ENCODE measurements around the gene CDS2.

CDS2 gene

DNA sequence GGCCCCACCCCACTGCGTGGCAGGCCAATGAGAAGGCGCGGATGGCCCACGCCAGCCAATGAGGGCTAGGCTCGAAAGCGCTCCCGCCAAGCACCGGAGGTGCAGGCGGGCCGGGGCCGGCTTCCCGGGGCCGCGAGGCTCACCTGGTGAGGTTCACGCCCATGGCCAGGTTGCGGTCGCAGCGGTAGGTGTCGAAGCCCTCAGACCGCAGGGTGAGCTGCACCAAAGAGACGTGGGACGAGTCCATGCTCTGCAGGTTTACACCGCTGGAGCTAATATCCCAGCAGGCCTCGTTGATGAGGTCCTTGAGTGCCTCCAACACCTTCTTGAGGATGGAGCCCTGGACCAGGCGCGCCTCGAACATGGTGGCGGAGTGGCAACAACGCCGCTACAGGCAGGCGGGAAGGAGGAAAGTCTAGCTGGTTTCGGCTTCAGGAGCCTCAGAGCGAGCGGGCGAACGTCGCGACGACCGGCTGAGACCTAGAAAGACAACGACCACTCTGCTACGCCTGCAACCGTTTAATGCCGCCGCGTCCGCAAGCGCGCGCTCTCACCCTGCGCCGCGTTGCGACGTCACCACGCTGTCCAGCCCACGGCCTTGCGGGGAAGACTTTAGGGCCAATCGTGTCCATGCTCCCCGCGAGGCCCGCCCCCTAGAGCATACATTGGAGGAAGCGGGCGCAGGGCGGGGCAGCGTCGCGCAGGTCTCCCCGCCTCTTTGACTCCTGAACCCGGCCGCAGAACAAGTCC, 7.2 kb upstream of the CDS2 start, which contains the start of gene PCNA:
TSS of gene PCNA (minus strand) at position 524 of the 750 bp plus-strand sequence. CDS start at position 364, 160 bp downstream.
- DNase-seq, result peak; percentile 99

DNA sequence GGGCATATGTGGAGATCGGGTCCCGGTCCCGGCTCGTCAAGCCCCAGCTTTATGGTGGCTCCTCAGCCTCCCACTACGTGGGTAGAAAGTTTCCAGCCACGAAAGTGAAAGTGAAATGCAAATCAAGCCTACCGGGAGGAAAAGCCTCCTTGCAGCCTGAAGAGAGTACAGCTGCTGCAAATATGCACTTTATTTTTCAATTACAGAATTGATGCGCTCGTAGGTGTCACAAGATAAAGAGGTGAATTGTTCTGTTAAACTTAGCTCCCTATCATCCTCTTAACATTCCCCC, 6.7 kb upstream of the CDS2 start:
- DNase-seq, result no peak

DNA sequence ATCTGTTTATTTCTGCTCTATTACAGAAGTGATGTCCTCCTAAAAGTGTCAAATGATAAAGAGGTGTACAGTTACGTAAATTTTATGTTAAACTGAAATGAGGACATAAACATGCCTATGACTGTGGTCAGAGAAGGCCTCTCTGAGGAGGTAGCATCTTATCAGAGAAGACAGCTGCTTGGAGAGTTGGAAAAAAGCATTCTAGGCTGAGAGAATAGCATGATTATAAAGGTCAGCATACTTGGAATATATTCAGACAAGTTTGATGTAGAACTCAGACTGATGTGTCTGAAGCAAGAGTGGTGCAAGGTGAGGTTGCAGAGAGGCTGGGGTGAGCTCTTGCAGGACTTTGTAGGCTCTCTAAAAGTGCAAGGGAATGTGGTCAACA, 3.9 kb upstream of the CDS2 start:
- DNase-seq, result no peak

DNA sequence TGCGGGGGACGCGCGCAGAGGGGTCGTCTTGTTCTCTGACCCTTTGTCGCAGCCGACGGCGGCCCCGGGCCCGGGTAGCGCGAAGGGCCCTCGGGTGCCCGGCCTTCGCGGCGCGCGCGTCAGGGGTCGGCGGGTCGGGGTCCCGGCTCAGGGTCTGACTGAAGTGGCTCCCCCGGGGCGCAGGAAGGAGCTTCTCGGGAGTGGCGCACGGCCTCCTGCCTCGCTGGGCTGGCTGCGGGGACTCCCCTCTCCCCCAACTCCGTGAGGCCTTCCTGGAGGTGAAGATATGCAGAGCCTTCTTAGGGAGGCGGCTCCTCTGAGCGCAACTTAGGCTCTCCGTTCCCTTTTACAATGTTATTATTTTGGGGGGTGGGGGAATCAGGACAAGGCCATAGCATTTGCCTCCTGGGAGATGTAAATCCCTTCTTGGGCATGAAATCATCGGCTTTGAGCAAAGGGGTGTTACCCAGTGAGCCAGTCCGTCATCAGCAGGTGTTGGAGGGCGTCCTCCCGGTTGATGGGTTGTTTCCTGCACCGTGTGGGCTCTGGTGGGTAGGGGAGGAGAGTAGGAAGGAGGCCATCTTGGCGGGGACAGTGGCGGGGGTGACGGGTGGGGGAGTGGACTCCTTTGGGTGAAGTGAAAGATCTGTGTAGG, 523 bp downstream of the CDS2 start:
- peak; percentile 86 for DNase-seq

DNA sequence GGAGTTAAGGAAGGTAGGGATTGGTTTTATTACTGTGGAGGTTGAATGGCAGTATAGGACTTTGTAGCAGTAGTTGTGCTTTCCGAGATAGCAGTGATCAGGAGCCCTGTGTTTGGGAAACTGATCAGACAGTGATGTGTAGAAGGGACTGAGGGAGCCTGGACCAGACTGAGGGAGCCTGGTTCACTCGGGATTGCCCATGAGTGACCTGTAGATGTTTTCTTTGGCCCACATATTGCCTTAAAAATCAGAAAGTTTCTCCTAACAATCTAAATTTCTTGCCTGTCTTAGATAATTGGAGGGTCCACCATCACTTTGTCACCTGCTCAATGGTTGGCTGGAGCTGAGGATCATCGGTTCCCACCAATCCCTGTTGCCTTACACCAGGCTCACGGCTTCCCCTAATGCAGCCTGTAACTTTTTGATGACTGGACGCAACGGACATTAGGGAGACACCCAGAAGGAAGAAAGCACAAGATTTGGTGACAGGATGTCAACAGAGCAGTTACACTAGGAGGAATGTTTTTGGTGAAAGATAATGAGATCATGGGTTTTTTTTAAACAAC, 1.1 kb downstream of the CDS2 start:
- DNase-seq, result no peak

DNA sequence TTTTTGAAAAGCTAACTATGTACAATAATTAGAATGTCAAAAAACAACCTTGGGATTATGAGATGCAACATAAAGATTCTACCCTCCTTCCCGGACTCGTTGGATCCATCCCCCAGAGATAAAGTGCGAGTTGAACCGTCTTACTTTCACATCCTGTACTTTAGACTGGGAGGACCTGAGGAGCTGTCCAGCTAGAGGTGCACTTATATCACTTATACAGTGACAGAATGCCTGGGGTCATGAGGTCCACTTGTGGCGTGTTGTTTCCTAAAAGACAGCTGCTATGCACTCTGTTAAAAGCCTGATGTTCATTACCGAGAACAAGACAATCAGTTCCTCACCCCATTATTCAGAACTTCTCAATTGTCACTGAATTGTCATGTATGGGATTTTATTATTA, 2.1 kb downstream of the CDS2 start:
- no peak for DNase-seq

DNA sequence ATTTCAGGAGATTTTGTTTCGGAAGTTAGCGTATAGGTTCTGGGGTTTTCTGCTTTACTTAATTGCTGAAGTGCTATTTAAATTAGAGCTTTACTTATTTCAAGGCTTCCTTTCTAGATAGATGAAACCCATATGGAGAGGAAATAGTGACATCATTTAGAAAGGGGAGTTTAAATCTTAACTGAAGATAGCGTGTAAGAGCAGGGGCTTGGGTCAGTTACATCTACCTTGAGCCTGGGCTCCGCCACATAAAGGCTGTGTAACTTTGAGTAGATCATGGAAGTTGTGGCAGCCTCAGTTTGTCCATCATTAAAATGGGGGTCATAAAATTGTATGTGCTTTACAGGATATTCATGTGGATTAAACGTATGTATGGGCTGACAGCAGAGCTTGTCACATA, 4.7 kb downstream of the CDS2 start:
- DNase-seq, result no peak

DNA sequence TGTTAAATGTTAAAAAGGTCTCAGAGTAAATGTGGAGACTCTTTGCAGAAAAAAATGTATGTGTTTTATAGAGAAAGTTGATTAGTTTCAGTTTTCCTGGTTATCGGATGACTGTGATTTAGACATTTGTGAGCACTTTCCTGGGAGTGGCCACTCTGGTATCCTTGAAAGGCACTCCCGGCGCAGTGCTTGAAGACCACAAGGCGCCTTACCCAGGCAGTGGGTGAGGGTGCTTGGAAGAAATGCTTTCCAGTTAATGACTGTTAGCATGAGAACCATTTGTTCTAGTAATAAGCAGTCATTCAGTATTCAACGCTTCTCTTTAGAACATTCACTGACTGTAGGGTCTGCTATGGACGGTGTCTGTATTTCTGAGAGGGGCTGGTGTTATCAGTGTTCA, 7.2 kb downstream of the CDS2 start:
- DNase-seq, result no peak

DNA sequence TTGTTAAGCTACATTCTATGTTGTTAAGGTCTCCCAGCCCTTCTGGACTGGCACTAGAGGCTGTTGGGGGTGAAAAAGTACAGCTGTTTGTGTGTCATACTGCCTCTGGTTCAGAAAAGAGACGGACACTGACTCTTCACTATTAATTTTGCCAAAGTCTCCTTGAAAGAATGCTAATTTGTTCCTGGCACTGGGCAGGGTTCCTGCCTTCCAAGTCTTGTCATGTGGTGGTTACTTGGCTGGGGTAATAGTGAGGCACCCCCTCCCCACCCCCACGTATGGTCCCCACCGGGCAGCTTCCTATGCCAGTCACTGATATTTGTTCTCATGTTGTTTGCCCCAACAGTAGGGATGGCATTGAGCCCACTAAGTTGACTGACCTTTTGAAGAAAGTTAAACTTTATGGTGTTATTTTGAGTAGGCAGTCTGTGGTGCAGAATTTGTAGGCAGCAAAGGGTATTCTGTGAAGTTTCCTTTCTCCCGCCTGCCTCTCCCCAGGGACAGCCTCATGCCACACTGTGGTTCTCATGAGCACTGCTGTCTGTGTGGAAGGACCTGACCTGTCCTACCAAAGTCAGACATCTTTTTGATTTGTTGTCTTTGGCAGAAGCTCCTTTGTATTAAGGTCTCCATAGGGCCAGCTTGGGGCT, 8.7 kb downstream of the CDS2 start:
- DNase-seq, result no peak

DNA sequence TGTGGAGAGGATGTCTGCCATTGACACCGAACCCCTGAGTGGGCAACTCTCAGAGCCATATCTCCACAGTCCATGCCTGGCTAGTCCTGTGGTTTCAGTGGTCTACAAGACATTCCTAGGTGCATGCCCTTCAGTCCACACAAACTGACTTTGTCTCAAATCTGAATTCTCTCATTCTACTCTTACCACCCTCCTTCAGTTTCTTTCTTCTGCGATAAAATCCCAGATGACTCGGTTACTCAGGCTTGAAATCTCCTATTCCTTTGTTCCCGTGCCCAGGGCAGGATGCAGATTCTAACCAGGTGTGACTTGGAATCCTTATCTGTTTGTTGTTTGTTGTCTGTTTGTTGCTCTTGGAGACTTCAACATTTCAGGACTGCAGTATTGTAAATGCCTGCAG, 9.3 kb downstream of the CDS2 start:
- DNase-seq, result no peak

DNA sequence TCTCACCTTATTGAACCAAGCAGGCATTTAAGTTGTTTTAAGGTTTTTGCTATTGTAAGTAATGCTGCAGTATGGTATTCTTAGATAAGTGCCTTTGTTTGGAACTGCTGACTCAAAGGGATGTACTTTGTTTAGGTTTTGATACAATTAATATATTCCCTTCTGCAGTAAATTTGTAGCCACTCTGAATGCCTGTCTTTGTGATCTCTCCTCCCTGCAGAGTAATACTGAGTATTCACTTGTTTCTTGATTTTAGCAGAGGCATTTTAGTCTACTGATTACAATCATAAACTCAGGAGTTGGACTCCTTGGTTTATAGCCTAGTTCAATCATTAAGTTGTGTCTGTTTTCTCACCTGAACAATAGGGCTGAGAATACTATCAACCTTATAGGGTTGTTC, 13.4 kb downstream of the CDS2 start:
- DNase-seq, result no peak

DNA sequence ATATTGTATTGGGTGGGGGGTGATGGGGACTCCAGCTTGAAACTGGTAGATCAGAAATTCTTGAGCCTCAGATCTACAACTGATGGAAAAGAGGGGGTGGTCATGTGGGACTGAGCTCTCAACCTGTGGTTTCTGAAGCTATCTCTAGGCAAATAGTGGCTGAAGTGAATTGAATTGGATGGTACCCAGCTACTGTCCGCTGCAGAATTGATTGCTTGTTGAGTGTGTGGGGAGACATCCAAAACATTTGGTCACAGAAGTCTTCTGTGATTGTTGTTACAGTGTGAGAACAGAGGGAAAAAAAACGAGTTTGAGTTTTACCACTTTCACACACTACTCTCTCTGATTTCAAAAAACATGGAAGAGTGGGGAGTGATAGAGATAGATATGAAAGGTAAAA, 14.8 kb downstream of the CDS2 start:
- DNase-seq, result no peak

DNA sequence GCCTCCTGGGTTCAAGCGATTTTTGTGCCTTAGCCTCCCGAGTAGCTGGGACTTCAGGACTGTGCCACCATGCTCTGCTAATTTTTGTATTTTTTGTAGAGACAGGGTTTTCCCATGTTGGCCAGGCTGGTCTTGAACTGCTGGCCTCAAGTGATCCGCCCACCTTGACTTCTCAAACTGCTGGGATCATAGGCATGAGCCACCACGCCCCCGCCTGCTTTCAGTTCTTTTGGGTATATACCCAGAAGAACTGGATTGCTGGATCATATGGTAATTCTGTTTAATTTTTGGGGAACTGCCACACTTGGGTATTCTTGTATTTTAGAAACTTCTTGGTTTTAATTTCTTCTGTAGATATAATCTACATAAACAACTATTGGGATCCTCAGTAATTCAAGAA, 17.0 kb downstream of the CDS2 start:
- no peak for DNase-seq

DNA sequence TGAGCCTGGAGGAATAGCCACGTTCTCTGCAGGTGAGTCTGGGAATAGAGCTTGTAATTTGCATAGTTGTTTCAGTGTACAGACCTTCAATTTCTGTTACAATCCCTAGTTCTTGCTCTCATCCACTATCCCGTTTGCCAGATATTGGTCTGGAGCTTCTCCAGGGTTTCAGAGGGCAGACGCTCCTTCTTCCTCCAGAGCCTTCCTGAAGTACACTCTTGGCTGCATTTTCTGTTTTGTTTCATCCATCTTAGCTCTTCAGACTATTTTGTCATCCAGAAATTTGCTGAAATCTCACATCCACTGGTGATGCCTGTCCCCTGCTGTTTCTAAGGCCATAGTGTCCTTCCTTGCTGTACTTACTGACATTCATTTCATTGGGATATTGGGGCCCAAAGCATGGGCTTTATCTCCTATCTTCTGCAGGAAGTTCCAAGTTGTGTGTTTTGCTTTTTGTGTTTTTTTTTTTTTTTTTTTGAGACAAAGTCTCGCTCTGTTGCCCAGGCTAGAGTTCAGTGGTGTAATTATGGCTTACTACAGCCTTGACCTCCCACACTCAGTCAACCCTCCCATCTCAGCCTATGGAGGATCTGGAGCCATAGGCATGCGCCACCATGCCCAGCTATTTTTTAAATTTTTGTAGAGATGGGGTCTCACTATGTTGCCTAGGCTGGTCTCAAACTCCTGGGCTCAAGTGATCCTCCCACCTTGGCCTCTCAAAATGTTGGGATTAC, 18.7 kb downstream of the CDS2 start:
- no peak for DNase-seq

DNA sequence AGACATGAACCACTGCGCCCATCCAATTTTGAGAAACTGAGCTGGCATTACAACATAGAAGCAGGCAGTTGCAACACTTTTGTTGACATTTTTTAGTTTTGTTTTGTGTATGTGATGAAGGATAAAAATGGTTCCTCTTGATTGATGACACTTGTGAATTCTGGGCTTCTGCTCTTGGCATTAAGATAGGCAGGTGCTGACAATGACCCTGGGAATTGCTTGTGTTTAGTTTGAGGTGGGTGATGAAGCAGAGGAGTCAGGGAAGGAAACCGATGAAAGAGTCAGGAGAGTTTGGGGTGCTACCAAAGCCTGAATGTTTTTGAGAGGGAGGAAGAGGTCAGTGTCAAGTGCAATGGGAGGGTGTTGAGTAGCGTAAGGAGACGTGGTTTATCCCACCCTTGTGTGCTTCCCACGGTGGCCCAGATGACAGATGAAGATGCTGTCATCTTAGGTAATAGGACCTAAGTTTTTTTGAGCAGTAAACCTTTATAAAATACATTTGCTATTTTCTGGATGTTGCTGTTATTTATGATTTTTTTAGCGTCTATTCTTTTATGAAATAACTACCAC, 19.4 kb downstream of the CDS2 start:
- no peak for DNase-seq

DNA sequence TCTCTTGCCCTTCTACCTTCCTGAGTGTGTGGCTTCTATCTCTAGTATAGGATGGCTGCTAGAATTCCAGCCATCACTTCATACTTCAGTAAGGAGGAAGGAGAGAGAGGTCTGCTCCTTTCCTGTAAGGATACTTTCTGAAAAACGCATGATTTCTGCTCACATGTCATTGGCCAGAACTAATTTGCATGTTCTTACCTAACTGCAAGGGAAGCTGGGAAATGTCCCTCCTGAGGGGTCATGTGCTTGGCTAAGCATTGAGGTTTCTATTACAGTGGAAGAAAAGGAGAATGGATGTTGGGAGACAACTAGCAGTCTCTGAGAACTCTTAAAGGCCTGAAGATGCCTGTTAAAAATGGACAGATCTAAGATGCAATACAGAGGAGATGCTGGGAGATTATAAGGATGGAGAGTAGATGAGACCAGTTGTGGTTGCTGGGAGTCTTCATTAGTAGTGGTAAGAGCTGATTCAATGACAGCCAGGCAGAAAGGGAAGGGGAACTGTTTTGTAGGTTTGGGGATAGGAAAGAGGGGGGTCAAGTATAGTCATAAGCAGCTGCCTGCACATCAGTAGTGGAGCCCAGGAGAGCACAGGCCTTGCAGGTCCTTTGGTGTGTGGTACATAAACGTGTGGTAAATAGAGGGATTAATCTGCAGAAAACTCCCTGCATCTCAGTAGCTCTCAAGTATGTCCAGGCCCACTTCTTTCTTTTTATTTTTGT, 20.2 kb downstream of the CDS2 start:
- DNase-seq, result no peak

DNA sequence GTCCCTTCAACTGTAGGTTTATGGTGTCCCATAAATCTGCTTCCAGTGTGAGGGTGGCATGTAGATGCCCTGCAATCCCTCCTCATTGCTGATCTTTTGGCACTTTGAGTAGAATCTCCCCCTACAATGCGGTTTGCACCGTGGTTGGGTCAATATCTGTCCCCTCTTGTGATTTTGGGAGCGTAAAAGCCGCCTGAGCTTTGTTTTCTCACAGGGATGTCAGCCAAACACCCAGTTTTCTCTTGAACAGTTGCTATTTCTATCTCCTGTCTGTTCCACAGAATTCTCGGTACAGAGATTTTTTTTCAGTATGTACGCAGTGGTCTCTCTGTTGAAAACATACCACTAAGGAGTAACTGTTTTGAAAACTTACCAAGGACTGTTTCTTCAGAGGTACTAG, 21.8 kb downstream of the CDS2 start:
- no peak for DNase-seq

DNA sequence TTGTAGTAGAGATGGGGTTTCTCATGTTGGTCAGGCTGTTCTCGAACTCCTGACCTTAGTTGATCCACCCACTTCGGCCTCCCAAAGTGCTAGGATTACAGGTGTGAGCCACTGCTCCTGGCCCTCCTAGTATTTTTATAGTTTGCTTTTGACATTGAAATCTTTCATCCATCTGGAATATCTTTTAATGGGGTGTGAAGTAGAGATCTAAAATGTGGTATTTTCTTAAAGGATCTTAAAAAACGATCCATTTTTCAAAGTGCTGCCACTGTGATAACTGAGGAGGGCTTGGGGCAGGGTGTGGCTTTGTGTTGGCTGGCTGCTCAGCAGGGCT, 23.1 kb downstream of the CDS2 start:
- no peak for DNase-seq

DNA sequence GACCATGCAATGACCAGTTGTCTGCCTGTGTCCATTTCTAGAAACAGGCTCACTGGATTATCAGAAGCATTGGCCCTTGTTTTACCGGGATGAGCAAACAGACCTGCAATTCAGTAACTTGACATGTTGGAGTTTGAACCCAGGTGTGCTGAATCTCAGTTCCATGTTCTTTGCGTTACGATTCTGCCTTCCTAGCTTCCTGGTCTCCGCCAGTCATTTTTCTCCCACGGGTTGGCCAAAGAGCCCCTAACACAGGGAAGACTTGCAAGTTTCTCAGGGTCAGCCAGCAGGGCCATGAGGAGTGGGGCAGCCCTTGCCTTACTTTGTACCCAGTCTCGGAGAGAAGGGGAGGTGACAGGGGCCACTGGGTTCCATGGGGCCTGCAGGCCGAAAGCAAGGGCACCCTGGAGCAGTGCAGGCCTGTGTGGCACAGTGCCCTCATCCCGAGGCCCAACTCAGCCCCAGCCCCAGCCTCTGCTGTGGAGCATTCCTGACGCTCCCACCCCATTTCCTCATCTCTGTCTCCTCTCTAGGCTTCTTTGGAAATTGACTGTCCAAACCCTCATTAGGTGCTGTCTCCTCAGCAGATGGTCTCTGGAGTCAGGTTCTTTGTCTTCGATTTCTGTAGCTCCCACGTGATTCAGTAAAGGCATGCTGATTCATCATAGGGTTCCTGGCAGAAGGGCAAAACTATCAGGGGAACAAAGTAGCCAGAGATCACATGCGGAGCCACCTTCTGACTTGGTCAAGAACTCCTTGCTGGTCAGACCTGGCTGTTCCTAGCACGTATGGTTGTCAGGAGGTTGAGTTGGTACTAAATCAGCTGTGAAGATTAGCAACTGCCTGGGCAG, 23.6 kb downstream of the CDS2 start:
- peak; percentile 10 for DNase-seq

DNA sequence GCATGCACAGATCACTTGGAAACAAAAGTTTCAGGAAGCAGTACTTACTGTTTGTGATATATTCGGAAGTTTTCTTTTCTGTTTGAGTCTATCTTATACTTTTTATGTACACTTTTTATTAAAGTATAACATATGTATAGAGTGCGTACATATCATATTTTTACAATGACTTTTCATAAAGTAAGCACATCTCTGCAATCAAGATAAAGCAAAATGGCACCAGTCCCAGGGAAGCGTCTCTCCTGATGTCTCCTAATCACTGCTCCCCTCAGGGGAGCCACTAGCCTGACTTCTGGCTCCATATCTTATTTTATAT, 26.3 kb downstream of the CDS2 start:
- no peak for DNase-seq

DNA sequence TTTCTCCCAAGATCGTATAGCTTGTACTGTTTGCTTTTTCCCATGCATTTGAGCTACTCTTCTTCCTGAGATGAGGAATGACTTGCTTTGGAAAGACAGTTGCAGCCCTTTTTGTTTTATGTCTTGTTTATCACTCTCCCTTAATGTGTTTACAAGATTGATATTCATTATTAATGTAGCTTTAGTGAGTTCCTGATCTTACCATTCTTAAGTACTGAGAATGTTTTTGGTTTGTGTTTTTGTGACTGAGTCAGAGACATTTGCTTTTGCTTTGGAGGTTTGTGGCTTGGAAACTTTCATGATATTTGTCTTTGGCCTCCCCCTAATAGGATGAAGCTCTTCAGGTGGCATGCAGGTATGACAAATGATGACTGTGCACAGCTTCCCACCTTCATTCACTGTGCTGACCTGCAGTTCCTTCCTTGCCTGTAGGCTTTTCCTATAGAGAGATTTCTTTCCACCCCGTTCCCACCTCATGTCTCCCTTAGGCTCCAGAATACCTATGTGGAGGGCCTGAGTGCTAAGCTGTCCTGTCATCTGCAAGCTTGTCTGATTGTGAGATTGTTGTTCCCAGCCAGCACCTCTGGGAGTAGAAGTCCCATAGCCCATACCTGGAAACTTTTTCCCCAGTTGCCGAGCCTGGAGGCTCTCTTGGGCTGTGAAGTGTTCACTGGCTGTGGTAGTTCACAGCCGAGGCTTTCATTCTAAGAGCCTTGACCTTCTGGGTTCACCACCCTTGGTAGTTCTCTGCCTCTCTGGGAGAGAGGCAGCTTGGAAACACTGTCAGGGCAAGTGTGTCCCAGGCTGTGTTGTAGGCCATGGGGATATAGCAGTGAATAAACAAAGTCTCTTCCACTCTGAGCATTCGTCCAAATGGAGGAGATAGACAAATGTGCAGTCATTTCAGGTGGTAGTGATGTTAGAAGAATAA, 27.1 kb downstream of the CDS2 start:
- DNase-seq, result no peak

All from NCI-H69 (cell line).